GM12878 (cell line): ENCODE data around the gene YARS1. TPM values are rescaled to one million over a fixed set of nuclear protein-coding genes. Genes with fewer than 3 reads are reported as not detected.

Source experiments
- ATAC-seq: fragments of 200-7000 bp; cut with Tn5 transposase; 3 replicates; pipeline ENCODE4 v1.9.1; 2020; ENCODE audit warnings: mild to moderate bottlenecking, moderate library complexity
- BruUV-seq: library from RNA; stranded (reverse); fragments of 400-500 nt; replicated peaks from 2 replicates; lab custom pipeline; 2021; lab: Mats Ljungman, UMichigan
- CTCF ChIA-PET: fragments of 300-600 bp; sonication (Branson Sonifier 250); formaldehyde crosslinking; extraction: SDS; loops from one replicate; lab custom pipeline; 2021; ENCODE audit warnings: inconsistent platforms; lab: Yijun Ruan, JAX
- POLR2A ChIA-PET: fragments of 350-600 bp; formaldehyde crosslinking; extraction: SDS; loops from one replicate; lab custom pipeline; 2021; ENCODE audit warnings: inconsistent platforms; lab: Charles Lee
- RAD21 ChIA-PET: fragments of 300-600 bp; sonication (Branson Sonifier 250); formaldehyde crosslinking; loops from one replicate; lab custom pipeline; 2023; ENCODE audit warnings: antibody characterized with exemption; ENCODE audit not compliant: unreplicated experiment; lab: Charles Lee
- SMC1A ChIA-PET: fragments of 300-600 bp; sonication (Branson Sonifier 250); formaldehyde crosslinking; loops from one replicate; lab custom pipeline; 2023; ENCODE audit not compliant: unreplicated experiment, uncharacterized antibody; lab: Charles Lee
- DNase-seq: peaks from one replicate; pipeline ENCODE4 v3.0.0-alpha.2; 2011; ENCODE audit warnings: low read depth, low spot score
- FAIRE-seq: peaks from 3 replicates; lab custom pipeline; 2011; peaks lifted over from hg19 to GRCh38; lab: Jason Lieb, UNC
- H2AFZ ChIP-seq: 2 replicates; pipeline ENCODE4 v1.6.0; 2011; ENCODE audit warnings: low read depth, low read length, control low read depth; ENCODE audit not compliant: control insufficient read depth
- H3K27ac ChIP-seq: 2 replicates; pipeline ENCODE4 v1.5.1; 2011; ENCODE audit warnings: control low read depth; ENCODE audit not compliant: control insufficient read depth, insufficient read depth
- H3K27me3 ChIP-seq, 2 experiments: replicated peaks in 1 of 2; 2 replicates each; pipeline versions ENCODE4 v1.6.0 to v1.6.1; 2011; ENCODE audit warnings: low read length in 1 of 2; ENCODE audit not compliant: control insufficient read depth in 2 of 2, insufficient read depth in 2 of 2
- H3K36me3 ChIP-seq, 2 experiments: 2 replicates each; pipeline ENCODE4 v1.5.1; 2011; ENCODE audit warnings: low read length in 1 of 2; ENCODE audit not compliant: control insufficient read depth in 2 of 2, insufficient read depth in 2 of 2
- H3K4me1 ChIP-seq: 2 replicates; pipeline ENCODE4 v1.6.1; 2011; ENCODE audit warnings: mild to moderate bottlenecking, low read length, moderate library complexity, mixed read lengths; ENCODE audit not compliant: control insufficient read depth, insufficient read depth
- H3K4me2 ChIP-seq: 2 replicates; pipeline ENCODE4 v1.6.0; 2011; ENCODE audit warnings: control low read depth; ENCODE audit not compliant: control insufficient read depth, insufficient read depth
- H3K4me3 ChIP-seq: fragments of 200-600 bp; sonication (generic); 2 replicates; pipeline ENCODE4 v1.5.1; 2016
- H3K79me2 ChIP-seq: 2 replicates; pipeline ENCODE4 v1.6.0; 2011; ENCODE audit warnings: low read length; ENCODE audit not compliant: control insufficient read depth, insufficient read depth
- H3K9ac ChIP-seq: 2 replicates; pipeline ENCODE4 v1.8.0; 2011; ENCODE audit warnings: low read length, control low read depth, mixed read lengths; ENCODE audit not compliant: control insufficient read depth, insufficient read depth
- H3K9me3 ChIP-seq: replicated peaks from 3 replicates; pipeline ENCODE4 v1.5.1; 2011; ENCODE audit warnings: mild to moderate bottlenecking, low read length; ENCODE audit not compliant: control insufficient read depth, insufficient read depth
- H4K20me1 ChIP-seq: 2 replicates; pipeline ENCODE4 v1.6.0; 2011; ENCODE audit not compliant: control insufficient read depth, insufficient read depth
- ASH2L ChIP-seq: fragments of 300-600, 200-600 bp; sonication (generic); IDR thresholded peaks from 2 replicates; pipeline ENCODE4 v1.6.1; 2017; ENCODE audit warnings: low read depth, mild to moderate bottlenecking, borderline replicate concordance
- BRCA1 ChIP-seq: IDR thresholded peaks from 2 replicates; pipeline ENCODE4 v1.6.1; 2011; ENCODE audit warnings: low read depth, low read length, improper control_type of control experiment
- HCFC1 ChIP-seq: fragments of 150-350 bp; IDR thresholded peaks from 2 replicates; pipeline ENCODE4 v1.6.1; 2014; ENCODE audit warnings: low read length
- NBN ChIP-seq: fragments of 450-650 bp; IDR thresholded peaks from 2 replicates; pipeline ENCODE4 v1.6.1; 2016
- PAX5 ChIP-seq: IDR thresholded peaks from 2 replicates; pipeline ENCODE4 v1.6.1; 2011; ENCODE audit warnings: low read depth, low read length, borderline replicate concordance
- POU2F2 ChIP-seq: IDR thresholded peaks from 3 replicates; pipeline ENCODE4 v1.6.1; 2011; ENCODE audit warnings: low read depth, mild to moderate bottlenecking, low read length, borderline replicate concordance
- TAF1 ChIP-seq: IDR thresholded peaks from 2 replicates; pipeline ENCODE4 v1.6.1; 2011; ENCODE audit warnings: mild to moderate bottlenecking, low read depth, low read length, borderline replicate concordance
- USF1 ChIP-seq: IDR thresholded peaks from 2 replicates; pipeline ENCODE4 v1.6.1; 2011; ENCODE audit warnings: borderline replicate concordance, low read depth, mild to moderate bottlenecking, moderate library complexity, mixed read lengths, low read length; ENCODE audit not compliant: insufficient read depth; ENCODE audit errors: extremely low read length
- ZNF24 ChIP-seq: fragments of 450-650 bp; IDR thresholded peaks from 2 replicates; pipeline ENCODE4 v1.6.1; 2017; ENCODE audit warnings: antibody characterized with exemption, mild to moderate bottlenecking
- WGBS: methylation state at CpG from one replicate; pipeline ENCODE4 v1.1.6; 2016; ENCODE audit warnings: low lambda C conversion rate; ENCODE audit not compliant: insufficient replicate concordance, insufficient coverage; ENCODE audit errors: missing lambda C conversion rate; 5-methylcytosine and 5-hydroxymethylcytosine counted together
- in situ Hi-C: fragments of 300-500 bp; cut with MboI; formaldehyde crosslinking; loops from 9 replicates; pipeline ENCODE4 v1.14.3; 2018; ENCODE audit warnings: mixed read lengths
- intact Hi-C: fragments of 100-400 bp; cut with micrococcal nuclease; formaldehyde crosslinking; loops from one replicate; pipeline ENCODE4 v1.14.2; 2022; ENCODE audit not compliant: unreplicated experiment
- polyA plus RNA-seq, 11 experiments: library from polyadenylated mRNA; depleted of rRNA in 4 of 11; unstranded in 6 of 11; stranded (reverse) in 5 of 11; fragments of >200 nt; fragmentation: Nextera tagmentation in 4 of 11; fragmentation: Illumina TruSeq in 1 of 11; extraction: Ambion mirVana in 4 of 11; extraction: Trizol in 1 of 11; gene quantifications; 1 replicate in 1 of 11; 2 replicates in 10 of 11; pipeline versions ENCODE4 v1.2.1 to v1.2.3, GENCODE V29; 2011 to 2016; ENCODE audit warnings: inconsistent platforms in 2 of 11, missing spikeins in 2 of 11, low read depth in 1 of 11
- total RNA-seq, 4 experiments: library from RNA; depleted of rRNA in 3 of 4; stranded (reverse); fragments of >200 nt in 3 of 4; fragmentation: Illumina TruSeq in 1 of 4; extraction: Trizol in 1 of 4; gene quantifications; 2 replicates each; pipeline versions ENCODE4 v1.2.1 to v1.2.3, GENCODE V29; 2013 to 2021

YARS1 gene
- total and polyA plus RNA-seq, 10 of the 15 experiments (the other 5 are each of a cell fraction or from before 2014, with no cell fraction given), result 39.9 to 202 (median 136) TPM

GRCh38 chr1:32748926-32749325, 68.2 kb downstream of the YARS1 start:
- POLR2A ChIA-PET, result no interaction called here
- H3K4me2 ChIP-seq, result no peak overlapping the region
- no TSS peak for BruUV-seq
- no peaks in the 10 kb centered on the region for H3K79me2 ChIP-seq
- H3K9me3 ChIP-seq, result no peaks in the 10 kb centered on the region
- no peaks in the 10 kb centered on the region for H3K36me3 ChIP-seq
- DNase-seq, result no peak
- H3K27ac ChIP-seq, result no peak overlapping the region
- in situ Hi-C loops (no loop called here), intact Hi-C loops (no loop called here)
- no peak overlapping the region for H2AFZ ChIP-seq
- TF ChIP-seq ZNF24 (no peak), TAF1 (no peak), BRCA1 (no peak), POU2F2 (no peak), HCFC1 (no peak), NBN (no peak), USF1 (no peak), ASH2L (no peak), PAX5 (no peak)
- H3K9ac ChIP-seq, result no peak overlapping the region
- WGBS, result 23% methylated on average over 8 of the region's 8 CpGs
- FAIRE-seq, result no peak
- RAD21 ChIA-PET, result interaction anchor here (1.1 to 2.0 kb wide), 2 partner anchors 24 to 37 kb away, joined by 4 to 14 read pairs; no protein-coding TSS in a partner anchor
- H3K27me3 ChIP-seq, result no peaks in the 10 kb centered on the region; a peak in 1 of 4 replicates
- no peaks in the 10 kb centered on the region for H4K20me1 ChIP-seq
- no peak for ATAC-seq
- CTCF ChIA-PET, result interaction anchor here (0.7 to 1.8 kb wide), 12 partner anchors 9 to 228 kb away, joined by 3 to 15 read pairs (median 4); no protein-coding TSS in a partner anchor
- no peak overlapping the region for H3K4me3 ChIP-seq
- SMC1A ChIA-PET, result interaction anchor here (0.6 to 1.5 kb wide), 7 partner anchors 9 to 43 kb away, joined by 3 to 12 read pairs (median 4); no protein-coding TSS in a partner anchor
- peaks cover 3% of the 10 kb centered on the region for H3K4me1 ChIP-seq
